Fibroblast of skin of left quadriceps (primary cell): Measurements from ENCODE around the gene ABCD4.

Experiments
- DNase-seq, 2 experiments: peaks; one replicate each; pipeline ENCODE4 v3.0.0-alpha.2; 2013; ENCODE audit warnings: low read depth in 2 of 2

The ABCD4 gene

DNA sequence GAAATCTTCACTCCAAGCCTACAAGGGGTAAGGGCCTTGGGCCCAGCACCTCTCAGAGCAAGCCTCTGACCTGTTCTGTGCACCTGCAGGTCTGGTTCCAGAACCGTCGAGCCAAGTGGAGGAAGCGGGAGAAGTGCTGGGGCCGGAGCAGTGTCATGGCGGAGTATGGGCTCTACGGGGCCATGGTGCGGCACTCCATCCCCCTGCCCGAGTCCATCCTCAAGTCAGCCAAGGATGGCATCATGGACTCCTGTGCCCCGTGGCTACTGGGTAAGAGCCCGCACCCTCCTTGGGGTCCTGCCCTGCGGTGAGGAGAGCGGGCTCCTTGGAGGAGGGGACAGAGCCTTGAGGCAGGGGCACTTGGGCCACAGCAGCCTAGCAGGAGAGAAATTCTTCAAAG is 43.2 kb downstream of the ABCD4 start:
- DNase-seq, result no peak

DNA sequence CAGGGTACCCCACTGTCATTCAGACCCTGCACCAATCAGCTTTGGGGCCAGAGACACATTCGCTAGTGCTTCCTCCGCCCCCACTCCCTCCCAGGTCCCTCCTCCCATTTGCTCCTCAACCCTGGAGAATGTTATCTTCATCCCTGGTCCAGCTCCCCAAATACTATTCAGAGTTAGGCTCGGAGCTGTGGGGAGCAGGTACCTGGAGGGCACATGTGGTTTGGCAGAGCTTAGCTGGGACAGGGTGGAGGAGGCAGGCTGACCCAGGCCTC is 44.0 kb downstream of the ABCD4 start:
- DNase-seq, result no peak

GRCh38 chr14:74257941-74258763 is 44.6 kb downstream of the ABCD4 start:
- no peak for DNase-seq

GRCh38 chr14:74257078-74257940 is 45.4 kb downstream of the ABCD4 start:
- no peak for DNase-seq

DNA sequence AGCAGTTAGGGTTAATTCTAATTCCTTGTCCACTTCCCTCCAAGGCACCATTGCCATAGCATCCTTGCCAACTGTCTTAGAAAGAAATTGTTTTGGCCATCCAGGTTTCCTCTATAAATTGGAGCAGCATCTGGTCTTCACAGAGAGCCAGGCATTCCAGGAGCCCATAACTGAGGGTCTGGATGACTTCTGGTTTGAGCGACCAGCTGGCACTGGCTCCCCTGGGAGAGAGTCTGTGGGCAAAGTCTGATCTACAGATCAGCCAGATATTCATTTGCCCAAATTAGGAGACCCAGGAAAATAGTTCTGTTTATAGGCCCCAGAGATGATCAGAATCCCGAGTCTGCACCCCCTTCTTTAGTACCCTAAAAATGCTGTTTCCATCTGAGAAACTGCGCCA is 47.5 kb downstream of the ABCD4 start:
- no peak for DNase-seq

- no peak for DNase-seq
These were observed 53.0 kb downstream of the ABCD4 start for GRCh38 chr14:74249433-74250375.

DNA sequence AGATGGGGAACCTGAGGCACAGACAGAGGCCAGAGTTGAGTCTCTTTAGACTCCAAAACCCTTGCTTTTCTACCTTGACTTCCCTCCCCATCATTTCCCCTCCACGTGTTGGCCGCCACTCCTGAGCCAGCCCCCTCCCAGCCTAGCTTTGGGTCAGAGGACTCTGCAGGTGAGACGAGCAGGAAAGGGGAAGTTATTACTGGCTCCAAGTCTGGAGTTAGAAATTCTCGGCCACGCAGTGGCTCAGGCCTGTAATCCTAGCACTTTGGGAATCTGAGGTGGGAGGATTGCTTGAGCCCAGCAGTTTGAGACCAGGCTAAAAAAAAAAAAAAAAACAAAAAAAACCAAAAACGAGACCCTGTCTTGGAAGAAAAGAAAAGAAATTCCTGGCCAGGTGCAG is 54.7 kb downstream of the ABCD4 start:
- DNase-seq, result no peak

GRCh38 chr14:74246542-74246941 is 56.2 kb downstream of the ABCD4 start:
- DNase-seq, result no peak

- DNase-seq, result no peak
These were observed 57.4 kb downstream of the ABCD4 start for GRCh38 chr14:74245292-74245691.

GRCh38 chr14:74244115-74244514 is 58.6 kb downstream of the ABCD4 start:
- DNase-seq, result no peak

GRCh38 chr14:74243051-74243450 is 59.7 kb downstream of the ABCD4 start:
- no peak for DNase-seq

GRCh38 chr14:74242780-74243042 is 60.0 kb downstream of the ABCD4 start:
- DNase-seq, result no peak

DNA sequence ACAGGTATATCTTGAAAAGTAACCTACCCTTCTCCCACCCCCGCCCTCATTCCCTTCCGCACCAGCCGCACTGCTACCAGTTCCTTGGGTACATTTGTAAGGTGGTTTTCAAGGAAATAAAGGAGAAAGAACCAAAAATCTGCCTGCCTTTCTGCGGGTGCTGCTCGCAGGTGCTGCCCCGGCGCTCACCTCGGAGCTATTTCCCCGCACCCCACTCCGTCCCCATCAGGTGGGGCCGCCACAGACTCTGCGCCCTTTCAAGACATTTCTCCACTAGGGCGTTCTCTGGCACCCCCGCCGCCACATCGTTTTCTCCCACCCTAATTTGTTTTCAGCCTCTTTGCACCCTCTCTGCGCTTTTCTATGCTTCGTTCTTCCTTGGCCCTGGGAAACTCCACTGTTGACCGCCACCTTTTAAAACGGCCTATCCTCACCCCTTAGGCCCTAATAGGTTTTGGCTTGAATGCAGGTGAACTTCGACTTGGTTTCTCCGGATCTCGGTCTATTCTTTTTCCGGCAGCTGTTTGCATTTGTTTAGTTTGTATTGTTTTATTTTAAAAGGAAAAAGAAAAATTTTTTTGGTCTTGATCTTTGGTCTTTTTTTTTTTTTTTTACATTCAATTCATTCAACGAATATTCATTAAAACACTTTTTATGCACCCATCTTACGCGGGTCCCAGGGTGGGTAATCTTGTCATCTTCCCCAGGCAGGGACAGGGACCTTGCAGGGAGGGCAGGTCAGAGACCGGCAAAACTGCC is 60.5 kb downstream of the ABCD4 start:
- DNase-seq, result no peak

DNA sequence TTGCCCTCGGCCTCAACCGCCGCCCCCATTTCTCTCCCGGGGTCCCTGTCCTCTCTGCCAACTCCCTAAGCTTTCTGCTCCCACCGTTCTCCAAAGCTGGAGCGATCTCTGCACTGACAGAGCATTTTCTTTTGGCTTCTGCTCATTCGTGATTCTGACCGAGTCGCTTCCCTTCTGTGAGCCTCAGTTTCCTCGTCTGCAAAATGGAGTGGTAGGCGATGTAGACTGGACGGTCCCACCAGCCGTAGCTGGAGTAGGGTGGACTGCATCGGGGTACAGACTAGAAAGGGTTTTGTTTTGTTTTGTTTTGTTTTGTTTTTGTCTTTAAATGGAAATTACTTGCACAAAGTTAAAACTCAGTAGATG is 61.1 kb downstream of the ABCD4 start:
- DNase-seq, result no peak

- DNase-seq, result no peak
These were observed 61.7 kb downstream of the ABCD4 start for GRCh38 chr14:74240794-74241651.

DNA sequence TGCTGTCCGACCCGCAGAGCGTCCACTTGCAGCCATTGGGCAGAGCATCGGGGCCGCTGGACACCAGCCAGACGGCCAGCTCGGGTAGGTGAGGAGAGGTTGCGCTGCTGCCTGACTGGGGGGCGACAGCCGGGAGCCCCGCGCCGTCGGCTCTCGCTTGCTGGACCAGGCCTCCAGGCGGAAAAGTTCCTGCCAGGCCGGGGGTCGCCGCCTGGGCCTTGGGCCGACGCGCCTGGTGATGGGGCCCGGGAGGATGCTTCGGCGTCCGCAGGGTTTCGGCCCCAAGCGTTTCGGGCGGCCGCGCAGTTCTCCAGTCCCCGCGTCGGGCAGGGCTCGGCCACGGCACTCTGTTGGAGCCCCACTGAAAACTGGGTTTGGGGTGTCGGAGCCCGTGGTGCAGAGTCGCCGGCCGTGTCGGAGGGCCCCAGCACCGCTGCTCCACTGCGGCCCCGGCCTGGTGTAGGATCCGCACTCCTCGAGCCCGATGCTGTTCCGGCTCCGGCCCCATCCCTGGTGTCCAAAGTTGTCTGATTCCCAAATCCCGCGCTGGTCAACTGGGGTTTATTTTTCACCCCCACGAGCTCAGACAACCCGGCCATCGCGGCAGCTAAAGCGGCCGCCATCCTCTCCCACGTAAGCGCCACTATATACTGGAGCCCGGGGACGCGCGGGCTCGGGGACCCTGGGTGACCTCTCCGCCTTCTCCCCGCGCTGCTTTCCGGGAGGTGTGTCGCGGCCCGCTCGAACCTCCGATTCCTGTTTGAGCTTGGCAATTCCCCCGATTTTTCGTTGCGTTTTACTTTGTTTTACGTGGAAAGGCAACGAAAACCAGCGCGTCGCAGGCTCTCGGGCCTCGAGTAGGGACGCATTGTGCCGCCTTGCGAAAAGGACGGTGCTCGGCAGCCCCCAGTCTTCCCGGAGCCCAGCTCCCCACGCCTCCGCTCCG is 62.6 kb downstream of the ABCD4 start:
- no peak for DNase-seq

DNA sequence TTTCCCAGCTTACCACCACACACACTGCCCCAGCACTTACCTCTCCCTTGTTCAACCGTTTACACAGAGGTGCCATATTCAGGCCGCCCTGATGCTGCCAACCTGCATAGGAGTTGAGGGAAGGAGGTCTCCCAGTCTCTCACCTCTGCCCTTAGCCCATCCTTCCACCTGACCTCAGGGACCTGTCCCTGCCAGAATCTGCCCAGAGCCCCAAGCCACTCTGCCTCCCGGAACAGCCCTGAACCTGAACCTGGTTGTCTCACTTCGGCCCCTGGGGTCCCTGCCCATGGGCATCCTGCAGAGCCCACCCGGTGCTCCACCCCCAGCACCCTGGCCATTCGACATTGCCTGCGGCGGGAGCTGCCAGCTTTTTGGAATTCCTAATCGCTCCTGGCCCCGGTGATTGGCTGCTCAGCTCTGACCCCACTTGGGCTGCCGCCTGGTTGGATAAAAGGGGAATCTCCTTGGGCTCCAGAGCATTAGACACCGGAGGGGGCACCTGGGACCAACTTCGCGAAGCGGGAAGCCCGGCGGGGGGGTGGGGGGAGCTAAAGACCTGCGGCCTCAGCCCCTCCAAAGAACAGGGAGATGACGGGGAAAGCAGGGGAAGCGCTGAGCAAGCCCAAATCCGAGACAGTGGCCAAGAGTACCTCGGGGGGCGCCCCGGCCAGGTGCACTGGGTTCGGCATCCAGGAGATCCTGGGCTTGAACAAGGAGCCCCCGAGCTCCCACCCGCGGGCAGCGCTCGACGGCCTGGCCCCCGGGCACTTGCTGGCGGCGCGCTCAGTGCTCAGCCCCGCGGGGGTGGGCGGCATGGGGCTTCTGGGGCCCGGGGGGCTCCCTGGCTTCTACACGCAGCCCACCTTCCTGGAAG is 63.5 kb downstream of the ABCD4 start, which contains the start of gene VSX2:
Gene VSX2 (plus strand): TSS at position 476 of the 874 bp plus-strand sequence. CDS start 113 bp downstream, at position 589.
- no peak for DNase-seq

- no peak for DNase-seq
These were observed 65.3 kb downstream of the ABCD4 start for GRCh38 chr14:74237441-74237840.
